OCI-M2 (cell line): ENCODE measurements around the gene COG7.
"Not testable (repeated sequence)": the region's sequence is repeated elsewhere in the genome, so short reads cannot be mapped to it uniquely, and the experiment has no call there.

Experiments used
- DNase-seq: peaks from one replicate; lab custom pipeline; 2025; ENCODE audit not compliant: unreplicated experiment; lab: John Stamatoyannopoulos, UW

COG7 gene

DNA sequence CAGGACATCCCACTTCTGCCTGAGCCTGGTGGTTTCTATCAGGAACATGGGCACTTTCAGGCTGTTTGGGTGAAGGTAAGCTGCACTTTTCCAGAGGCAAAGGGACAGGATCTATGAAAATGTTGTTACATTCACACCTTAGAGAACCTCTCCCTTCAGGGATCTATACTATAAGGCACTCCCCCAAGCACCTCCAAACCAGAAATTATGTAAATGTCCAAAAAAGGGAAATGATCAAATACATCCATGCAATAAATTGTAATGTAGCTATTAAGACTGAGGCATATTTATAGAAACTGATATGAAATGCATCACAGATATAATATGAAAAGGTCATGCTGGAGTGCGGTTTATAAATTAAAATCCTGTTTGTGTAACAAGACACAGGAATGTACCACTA lies 23.3 kb upstream of the COG7 start:
- no peak for DNase-seq

DNA sequence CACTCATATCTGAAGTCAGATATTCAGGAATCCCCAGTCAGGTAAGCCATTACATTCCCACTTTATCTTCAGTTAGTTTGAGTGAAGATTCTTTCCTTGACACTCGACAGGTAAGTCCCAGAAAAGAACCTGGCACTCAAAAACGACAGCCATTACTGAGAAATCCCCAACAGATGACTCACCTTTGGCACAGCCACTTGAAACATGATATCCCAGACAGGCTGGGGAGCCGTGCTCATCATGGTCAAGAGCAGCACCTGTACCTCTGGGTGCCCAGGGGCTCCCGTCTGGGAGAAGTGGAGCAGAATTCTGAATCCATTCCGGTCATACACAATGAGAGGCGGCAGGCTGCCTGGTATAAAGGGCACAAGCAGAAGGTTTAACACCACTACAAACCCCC lies 16.8 kb upstream of the COG7 start:
- DNase-seq: no peak

DNA sequence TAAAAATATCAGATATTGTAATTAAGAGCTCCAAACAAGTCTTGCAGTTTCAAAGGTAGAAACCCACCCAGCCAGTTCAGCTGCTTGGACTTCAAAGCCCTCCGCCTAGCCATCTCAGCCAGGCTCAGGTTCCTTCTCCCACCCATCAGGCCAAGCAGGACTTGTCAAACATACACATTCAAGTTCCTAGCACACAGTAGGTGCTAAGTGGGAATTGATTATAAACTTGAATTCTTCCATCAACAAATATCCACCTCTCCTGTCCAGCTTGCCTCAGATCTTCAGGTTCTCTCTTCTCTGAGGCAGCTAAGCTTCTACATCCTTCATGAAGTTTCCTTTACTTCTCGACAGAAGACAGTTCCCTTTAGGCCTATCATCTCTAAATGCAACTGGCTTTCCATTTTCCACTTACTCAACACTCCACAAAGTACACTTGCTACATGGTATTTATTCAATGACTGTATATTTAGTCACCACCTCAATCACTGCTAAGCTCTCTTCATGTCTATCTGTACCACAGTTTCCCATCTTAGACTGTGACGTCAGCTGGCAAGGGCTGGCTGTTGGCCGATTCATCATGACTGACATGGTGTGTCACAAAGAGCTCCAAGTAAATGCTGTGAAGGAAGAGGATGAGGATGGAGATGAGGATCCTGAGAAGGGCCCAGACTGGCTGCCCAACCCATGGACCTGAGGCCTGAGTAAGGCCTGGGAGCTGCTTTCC lies 13.3 kb upstream of the COG7 start:
- no peak for DNase-seq

DNA sequence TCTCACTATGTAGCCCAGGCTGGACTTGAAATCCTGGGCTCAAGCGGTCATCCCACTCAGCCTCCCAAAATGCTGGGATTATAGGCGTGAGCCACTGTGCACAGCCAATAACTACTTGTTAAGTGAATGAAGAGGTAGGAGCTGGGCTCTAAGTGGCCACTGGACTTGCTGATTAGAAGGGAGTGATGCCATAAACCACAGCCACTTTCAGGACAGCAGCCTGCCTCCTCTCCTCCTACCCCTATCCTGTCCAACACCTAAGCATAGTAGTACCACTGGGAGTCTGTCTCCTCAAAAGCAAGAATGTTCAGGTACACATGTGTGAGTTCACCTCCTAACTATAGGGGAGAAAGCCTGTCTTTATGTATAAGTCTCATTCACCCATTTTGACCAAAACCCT lies 12.2 kb upstream of the COG7 start:
- DNase-seq: no peak

DNA sequence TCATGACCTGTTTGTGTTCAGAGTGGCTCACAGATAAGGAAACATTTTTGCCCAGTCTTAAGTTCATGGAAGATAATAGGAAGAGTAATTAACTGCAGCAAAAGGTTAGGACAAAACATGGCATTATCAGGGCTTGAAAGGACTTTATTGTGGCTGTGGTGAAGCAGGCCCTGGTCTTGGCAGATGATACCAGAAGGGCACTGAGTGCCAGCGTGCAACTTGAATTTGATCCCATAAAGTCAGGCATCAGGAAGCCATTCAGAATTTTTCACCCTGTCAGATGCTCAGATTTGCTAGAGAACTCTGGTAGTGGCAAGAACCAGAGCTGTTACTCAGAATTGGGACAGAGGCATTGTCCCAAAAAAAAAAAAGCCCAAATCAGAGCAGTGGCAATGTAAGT lies 11.2 kb upstream of the COG7 start:
- no peak for DNase-seq

DNA sequence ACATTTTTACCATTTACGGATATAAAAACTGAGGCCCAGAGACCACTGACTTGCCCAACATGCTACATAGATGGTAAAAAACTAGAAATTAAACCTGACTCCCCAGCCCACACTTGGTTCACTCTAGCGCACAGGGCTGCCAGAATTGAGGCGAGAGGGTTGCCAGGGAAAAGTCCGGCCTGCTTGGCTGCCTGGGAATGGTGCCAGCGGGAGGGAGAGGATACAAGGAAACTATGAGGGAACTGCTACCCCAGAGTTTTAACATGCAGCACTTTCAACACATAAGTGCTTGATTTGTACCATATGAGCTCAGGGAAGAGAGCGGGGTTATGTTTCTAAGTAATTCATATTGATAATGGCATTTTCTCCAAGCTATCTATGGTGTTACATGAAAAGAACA lies 10.0 kb upstream of the COG7 start:
- not testable (repeated sequence) for DNase-seq

DNA sequence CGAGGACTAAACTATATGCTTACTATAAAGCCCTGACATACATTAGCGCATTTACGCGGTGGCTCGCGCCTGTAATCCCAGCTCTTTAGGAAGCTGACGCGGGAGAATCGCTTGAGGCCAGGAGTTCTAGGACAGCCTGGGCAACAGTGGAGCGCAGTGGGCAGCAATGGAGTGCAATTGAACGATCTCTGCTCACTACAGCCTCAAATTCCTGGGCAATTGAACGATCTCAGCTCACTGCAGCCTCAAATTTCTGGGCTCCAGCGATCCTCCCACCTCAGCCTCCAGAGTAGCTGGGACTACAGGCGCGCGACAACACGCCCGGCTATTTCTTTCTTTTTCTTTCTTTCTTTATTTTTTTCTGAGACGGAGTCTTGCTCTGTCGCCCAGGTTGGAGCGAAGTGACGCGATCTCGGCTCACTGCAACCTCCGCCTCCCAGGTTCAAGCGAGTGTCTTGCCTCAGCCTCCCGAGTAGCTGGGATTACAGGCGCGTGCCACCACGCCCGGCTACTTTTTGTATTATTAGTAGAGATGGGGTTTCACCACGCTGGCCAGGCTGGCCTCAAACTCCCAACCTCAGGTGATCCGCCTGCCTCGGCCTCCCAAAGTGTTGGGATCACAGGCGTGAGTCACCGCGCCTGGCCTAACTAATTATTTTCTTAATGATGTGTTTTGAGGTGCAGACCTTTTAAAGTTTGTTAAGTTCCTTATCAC lies 506 bp upstream of the COG7 start:
- DNase-seq: no peak

- no peak for DNase-seq
Observed at GRCh38 chr16:23452221-23452571, 793 bp downstream of the COG7 start.

GRCh38 chr16:23448392-23448791 lies 4.6 kb downstream of the COG7 start:
- no peak for DNase-seq

GRCh38 chr16:23437542-23437941 lies 15.4 kb downstream of the COG7 start:
- DNase-seq: not testable (repeated sequence)

GRCh38 chr16:23436951-23437350 lies 16.0 kb downstream of the COG7 start:
- DNase-seq: no peak

GRCh38 chr16:23435500-23435899 lies 17.5 kb downstream of the COG7 start:
- no peak for DNase-seq

GRCh38 chr16:23434380-23434779 lies 18.6 kb downstream of the COG7 start:
- DNase-seq: peak; percentile 30

DNA sequence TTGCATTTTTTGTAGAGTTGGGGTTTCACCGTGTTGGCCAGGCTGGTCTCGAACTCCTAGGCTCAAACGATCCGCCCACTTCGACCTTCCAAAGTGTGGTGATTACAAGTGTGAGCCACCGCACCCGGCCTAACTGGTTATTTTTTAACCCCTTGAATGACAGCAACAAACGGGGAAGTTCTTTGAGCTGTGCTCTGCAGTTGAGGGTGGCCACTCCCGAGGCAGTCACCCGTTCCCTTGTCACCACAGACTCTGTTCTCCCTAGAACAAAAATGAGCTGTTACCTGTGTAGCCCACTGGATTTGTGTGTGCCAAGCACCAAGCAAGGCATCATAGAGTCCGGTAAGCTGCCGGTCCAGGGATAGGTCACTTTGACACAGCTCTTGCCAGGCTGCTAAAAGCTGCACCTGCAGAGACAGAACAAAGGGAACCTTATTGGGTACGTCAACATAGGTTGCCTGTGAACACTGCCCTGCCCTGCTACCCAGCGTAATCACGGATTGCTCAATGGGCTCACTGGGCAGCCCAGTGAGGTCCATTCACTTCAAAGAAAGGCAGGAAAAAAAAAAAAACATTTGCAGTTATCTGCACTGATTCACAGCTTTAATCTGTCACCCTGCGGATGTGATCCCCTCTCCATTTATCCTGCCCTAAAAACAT lies 19.6 kb downstream of the COG7 start:
- no peak for DNase-seq

DNA sequence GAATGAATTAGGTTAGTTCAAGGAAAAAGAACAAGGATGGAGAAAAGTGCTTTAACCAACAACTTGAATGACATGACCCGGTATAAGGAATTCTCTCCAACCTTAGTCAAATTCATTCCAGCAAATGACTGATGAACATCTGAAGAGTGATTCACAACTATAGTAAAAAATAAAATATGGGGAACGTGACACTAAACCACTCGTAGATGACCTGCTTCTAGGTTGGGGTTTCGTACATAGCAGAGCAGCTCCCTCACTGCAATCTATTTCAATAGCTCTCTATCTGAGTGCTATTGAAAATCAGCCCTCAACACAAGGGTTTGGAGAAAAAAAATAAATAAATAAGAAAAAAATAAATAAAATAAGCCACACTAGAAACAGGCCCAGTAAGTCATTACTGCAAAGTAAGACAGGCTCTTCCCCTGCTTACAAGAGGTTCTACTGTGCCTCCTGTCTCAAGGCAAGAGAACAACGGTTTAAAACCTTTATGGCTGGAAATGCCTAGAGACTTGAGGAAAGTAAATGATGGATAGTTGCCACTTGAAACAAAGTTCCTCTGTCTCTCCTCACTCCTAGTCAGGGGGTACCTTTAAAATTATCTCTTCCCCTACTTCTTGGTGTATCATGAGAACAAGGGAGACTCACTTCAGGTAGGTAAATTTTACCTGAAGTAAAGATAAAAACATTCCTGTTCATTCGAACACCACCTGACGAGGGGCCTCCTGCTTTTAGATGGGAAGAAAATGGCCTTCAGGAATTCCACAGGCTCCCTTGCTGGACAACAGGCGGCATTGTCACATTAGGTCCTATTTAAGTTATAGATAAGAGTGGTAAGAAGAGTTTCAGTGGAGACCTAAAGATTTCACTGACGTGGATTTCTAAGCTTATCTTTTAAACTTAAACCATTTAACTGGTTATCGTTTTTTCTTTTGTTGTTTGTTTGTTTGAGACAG lies 20.5 kb downstream of the COG7 start:
- no peak for DNase-seq

- DNase-seq: no peak
Observed at GRCh38 chr16:23428351-23428750, 24.6 kb downstream of the COG7 start.

DNA sequence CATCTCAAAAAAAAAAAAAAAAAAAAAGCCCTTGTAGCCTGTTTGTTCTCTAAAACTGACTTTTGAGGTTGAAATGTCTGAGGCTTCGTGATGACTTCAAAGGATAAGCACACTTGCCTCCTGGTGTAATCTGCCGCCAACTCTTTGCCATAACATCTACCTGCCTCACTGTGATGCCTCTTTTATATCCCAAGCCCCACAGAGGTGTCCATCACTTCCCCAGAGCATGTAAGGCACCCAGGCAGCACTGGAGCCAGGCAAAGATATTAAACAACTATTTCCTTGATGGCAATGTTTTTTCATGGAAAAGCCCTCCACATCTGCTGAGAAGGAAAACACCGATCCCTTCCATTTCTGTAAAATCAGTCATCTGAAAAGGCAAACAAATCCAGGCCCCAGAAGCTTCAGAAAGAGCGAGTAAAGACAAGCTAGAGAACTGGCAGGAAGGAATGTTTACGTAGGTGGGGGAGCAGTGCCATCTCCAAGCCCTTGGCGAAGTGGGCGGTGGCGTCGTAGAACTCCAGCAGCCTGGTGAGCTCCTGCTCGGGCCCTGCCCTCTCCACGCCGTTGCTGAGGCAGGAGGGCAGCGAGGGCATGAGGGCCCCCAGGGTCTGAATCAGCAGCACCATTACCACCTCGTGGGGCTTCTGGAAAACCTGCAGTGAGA lies 28.6 kb downstream of the COG7 start:
- no peak for DNase-seq

DNA sequence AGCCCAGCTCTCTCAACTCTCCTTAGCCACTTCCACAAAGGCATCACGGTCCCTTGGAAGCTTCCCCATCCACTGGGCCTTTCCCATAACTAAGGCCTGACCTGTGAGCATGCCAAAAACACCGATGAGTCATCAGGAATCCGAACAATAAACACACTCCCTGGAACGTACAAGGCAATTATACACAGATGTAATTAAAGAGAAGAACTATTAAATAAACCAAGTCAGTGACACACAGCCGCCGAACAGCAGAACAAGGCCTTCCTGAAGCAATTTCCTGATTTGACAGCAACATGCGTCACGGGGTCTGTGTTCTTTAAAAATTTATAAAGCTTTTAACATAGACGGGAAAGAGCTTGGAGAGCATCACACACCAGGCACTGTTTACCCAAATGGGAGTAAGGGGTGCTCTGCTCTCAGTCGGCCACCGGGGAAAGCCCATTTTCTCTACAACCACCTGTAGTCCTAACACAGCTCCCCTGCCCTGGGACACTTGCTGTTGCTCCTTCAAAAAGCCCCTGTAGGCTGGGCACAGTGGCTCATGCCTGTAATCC lies 29.4 kb downstream of the COG7 start:
- no peak for DNase-seq

DNA sequence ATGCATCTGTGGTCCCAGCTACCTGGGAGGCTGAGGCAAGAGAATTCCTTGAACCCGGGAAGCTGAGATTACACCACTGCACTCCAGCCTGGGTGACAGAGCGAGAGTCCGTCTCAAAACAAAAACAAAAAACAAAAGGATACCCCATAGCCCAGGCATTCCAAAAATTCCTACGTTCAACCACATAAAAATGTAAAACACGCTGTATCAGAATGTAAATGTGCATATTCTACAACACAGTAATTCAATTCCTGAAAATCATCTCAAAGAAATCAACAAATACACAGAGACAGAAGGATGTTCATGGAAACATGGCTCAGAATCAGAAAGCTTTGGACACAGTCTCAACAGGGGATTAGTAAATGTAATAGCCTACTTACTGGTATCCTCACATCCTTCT lies 33.0 kb downstream of the COG7 start:
- DNase-seq: no peak

DNA sequence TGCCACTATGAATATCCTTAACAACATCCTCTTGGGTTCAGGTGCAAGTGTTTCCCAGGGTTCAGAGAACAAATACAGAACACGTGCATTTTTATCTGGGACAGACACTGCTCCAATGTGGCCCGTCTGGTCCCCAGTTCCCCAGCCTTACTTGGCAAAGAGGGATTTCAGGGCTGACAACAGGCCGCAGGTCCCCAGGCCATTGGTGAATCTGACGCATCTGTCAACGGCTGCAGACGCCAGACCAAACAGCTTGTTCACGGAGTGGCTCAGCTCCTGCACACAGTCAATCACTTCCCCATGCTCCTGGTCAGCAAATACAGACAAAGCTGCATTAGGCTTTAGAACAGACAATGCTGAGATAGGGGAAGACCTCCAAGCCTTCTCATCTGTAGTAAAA lies 36.2 kb downstream of the COG7 start:
- DNase-seq: no peak
